ENCODE measurements around the gene ZFR.

The ZFR gene

DNA sequence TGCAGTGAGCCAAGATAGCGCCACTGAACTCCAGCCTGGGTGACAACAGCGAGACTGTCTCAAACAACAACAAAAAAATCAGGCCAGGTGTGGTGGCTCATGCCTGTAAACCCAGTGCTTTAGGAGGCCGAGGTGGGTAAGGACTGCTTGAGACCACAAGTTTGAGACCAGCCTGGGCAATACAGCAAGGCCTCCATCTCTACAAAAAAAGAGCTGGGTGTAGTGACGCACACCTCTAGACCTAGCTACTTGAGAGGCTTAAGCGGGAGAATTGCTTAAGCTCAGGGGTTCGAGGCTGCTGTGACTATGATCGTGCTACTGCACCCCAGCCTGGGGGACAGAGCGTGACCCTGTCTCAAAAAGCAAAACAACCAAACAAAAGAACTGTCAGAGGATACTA, 91.9 kb downstream of the ZFR start:
- Histone ChIP-seq H3K9ac (ENCODE audit: low read depth, low read length) (no peak overlapping the region), H3K4me1 (ENCODE audit: insufficient read depth, low read length) (no peaks in the 10 kb centered on the region), H3K9me3 (ENCODE audit: insufficient read depth, low read length, severe bottlenecking) (peaks cover 6% of the 10 kb centered on the region), H3K27me3 (ENCODE audit: insufficient read depth, low read length, poor library complexity) (no peaks in the 10 kb centered on the region), H3K27ac (ENCODE audit: low read length) (no peak overlapping the region), H3K4me2 (ENCODE audit: insufficient read depth, low read length) (no peak overlapping the region), H3K4me3 (ENCODE audit: low read depth in 1 of 2, low read length in 2 of 2) (no peak overlapping the region), H2AFZ (ENCODE audit: low read depth, low read length) (no peak overlapping the region), H3K79me2 (ENCODE audit: insufficient read depth, low read length) (no peaks in the 10 kb centered on the region), H4K20me1 (ENCODE audit: insufficient read depth, low read length) (no peaks in the 10 kb centered on the region), H3K36me3 (ENCODE audit: insufficient read depth, low read length) (peaks cover 32% of the 10 kb centered on the region)
- peak; percentile 25; the same call in 2 of the 3 replicates for ATAC-seq (ENCODE audit: insufficient read depth, low read depth)
- no peak for TF ChIP-seq EZH2 (IDR thresholded peaks at IDR 0.05; ENCODE audit: borderline replicate concordance, low read depth, low read length, severe bottlenecking)
- no peak for TF ChIP-seq CTCF (IDR thresholded peaks at IDR 0.05; ENCODE audit: borderline replicate concordance, extremely low read depth, low read length, poor library complexity, severe bottlenecking)
- no peak for DNase-seq

GRCh38 chr5:32346869-32347268, 97.7 kb downstream of the ZFR start:
- no peak overlapping the region for H2AFZ ChIP-seq (ENCODE audit: low read depth, low read length)
- no peaks in the 10 kb centered on the region for H3K36me3 ChIP-seq (ENCODE audit: insufficient read depth, low read length)
- H3K4me2 ChIP-seq (ENCODE audit: insufficient read depth, low read length): no peak overlapping the region
- H4K20me1 ChIP-seq (ENCODE audit: insufficient read depth, low read length): no peaks in the 10 kb centered on the region
- no peak overlapping the region for H3K9ac ChIP-seq (ENCODE audit: low read depth, low read length)
- TF ChIP-seq CTCF (IDR thresholded peaks at IDR 0.05; ENCODE audit: borderline replicate concordance, extremely low read depth, low read length, poor library complexity, severe bottlenecking) (no peak), EZH2 (IDR thresholded peaks at IDR 0.05; ENCODE audit: borderline replicate concordance, low read depth, low read length, severe bottlenecking) (no peak)
- no peak overlapping the region for H3K27ac ChIP-seq (ENCODE audit: low read length)
- no peak overlapping the region for H3K4me3 ChIP-seq (ENCODE audit: low read depth in 1 of 2, low read length in 2 of 2)
- no peaks in the 10 kb centered on the region for H3K27me3 ChIP-seq (ENCODE audit: insufficient read depth, low read length, poor library complexity)
- H3K9me3 ChIP-seq (ENCODE audit: insufficient read depth, low read length, severe bottlenecking): peaks cover 19% of the 10 kb centered on the region
- DNase-seq (no peak), ATAC-seq (ENCODE audit: insufficient read depth, low read depth) (no peak)
- H3K4me1 ChIP-seq (ENCODE audit: insufficient read depth, low read length): no peaks in the 10 kb centered on the region
- no peaks in the 10 kb centered on the region for H3K79me2 ChIP-seq (ENCODE audit: insufficient read depth, low read length)

GRCh38 chr5:32343058-32343672, 101.4 kb downstream of the ZFR start:
- H3K4me1 ChIP-seq (ENCODE audit: insufficient read depth, low read length): no peaks in the 10 kb centered on the region
- no peak overlapping the region for H3K9ac ChIP-seq (ENCODE audit: low read depth, low read length)
- H3K9me3 ChIP-seq (ENCODE audit: insufficient read depth, low read length, severe bottlenecking): peaks cover 46% of the 10 kb centered on the region
- no peak overlapping the region for H3K4me2 ChIP-seq (ENCODE audit: insufficient read depth, low read length)
- no peak overlapping the region for H2AFZ ChIP-seq (ENCODE audit: low read depth, low read length)
- H3K27ac ChIP-seq (ENCODE audit: low read length): no peak overlapping the region
- DNase-seq (no peak), ATAC-seq (ENCODE audit: insufficient read depth, low read depth) (no peak)
- no peaks in the 10 kb centered on the region for H3K27me3 ChIP-seq (ENCODE audit: insufficient read depth, low read length, poor library complexity)
- no peaks in the 10 kb centered on the region for H3K36me3 ChIP-seq (ENCODE audit: insufficient read depth, low read length)
- H3K4me3 ChIP-seq (ENCODE audit: low read depth in 1 of 2, low read length in 2 of 2): no peak overlapping the region
- no peaks in the 10 kb centered on the region for H4K20me1 ChIP-seq (ENCODE audit: insufficient read depth, low read length)
- H3K79me2 ChIP-seq (ENCODE audit: insufficient read depth, low read length): no peaks in the 10 kb centered on the region
- TF ChIP-seq CTCF (IDR thresholded peaks at IDR 0.05; ENCODE audit: borderline replicate concordance, extremely low read depth, low read length, poor library complexity, severe bottlenecking) (no peak), EZH2 (IDR thresholded peaks at IDR 0.05; ENCODE audit: borderline replicate concordance, low read depth, low read length, severe bottlenecking) (no peak)
